GM23248 (cell line): ENCODE measurements around the gene FKBP1B.

Experiments used
- EZH2 ChIP-seq: fragments of 200-600 bp; sonication (generic); IDR thresholded peaks from 2 replicates; pipeline ENCODE4 v1.6.1; 2018; ENCODE audit warnings: antibody characterized with exemption, mild to moderate bottlenecking; ENCODE audit not compliant: insufficient read depth, poor library complexity, severe bottlenecking
- EZH2phosphoT487 ChIP-seq: fragments of 200-600 bp; sonication (generic); IDR thresholded peaks from 2 replicates; pipeline ENCODE4 v1.6.1; 2018; ENCODE audit warnings: antibody characterized with exemption, moderate library complexity, mild to moderate bottlenecking, low read depth; ENCODE audit not compliant: insufficient read depth

DNA sequence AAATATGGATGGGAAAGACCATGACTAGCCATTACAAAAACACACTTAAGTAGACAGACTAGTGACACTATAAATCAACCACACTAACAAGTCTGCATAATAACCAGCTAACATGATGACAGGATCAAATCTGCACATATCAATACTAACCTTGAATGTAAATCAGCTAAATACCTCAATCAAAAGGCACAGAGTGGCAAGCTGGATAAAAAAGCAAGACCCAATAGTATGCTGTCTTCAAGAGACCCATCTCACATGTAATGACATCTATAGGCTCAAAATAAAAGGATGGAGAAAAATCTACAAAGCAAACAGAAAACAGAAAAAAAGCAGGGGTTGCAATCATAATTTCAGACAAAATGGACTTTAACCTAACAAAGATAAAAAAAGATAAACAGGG is 57.2 kb downstream of the FKBP1B start:
- TF ChIP-seq EZH2phosphoT487 (no peak), EZH2 (no peak)
